Tibial nerve (tissue), 4 donors: Measurements from ENCODE around the gene UBE2D3. TPM values are rescaled to one million over a fixed set of nuclear protein-coding genes. Genes with fewer than 3 reads are reported as not detected.

ENCODE experiments used
- DNase-seq, 2 donors: peaks; one replicate each; pipeline ENCODE4 v3.0.0-alpha.2; 2019; ENCODE audit warnings: low spot score in 2 of 2
- H3K27ac ChIP-seq, 4 donors: fragments of 200-600 bp; sonication (generic) in 3 of 4; one replicate each; pipeline ENCODE4 v1.5.1; 2017 to 2019; ENCODE audit warnings: mild to moderate bottlenecking in 1 of 4
- H3K27me3 ChIP-seq, 2 donors: fragments of 200-600 bp; sonication (generic) in 1 of 2; one replicate each; pipeline versions ENCODE4 v1.5.1 to v1.6.0; 2017 to 2019
- H3K36me3 ChIP-seq, 3 donors: fragments of 200-600 bp; sonication (generic); one replicate each; pipeline ENCODE4 v1.5.1; 2018 to 2019
- H3K4me1 ChIP-seq, 4 donors: fragments of 200-600 bp; sonication (generic) in 3 of 4; one replicate each; pipeline ENCODE4 v1.5.1; 2017 to 2019
- H3K4me3 ChIP-seq, 4 donors: fragments of 200-600 bp; sonication (generic) in 3 of 4; one replicate each; pipeline ENCODE4 v1.5.1; 2017 to 2019; ENCODE audit warnings: mild to moderate bottlenecking in 1 of 4, moderate library complexity in 1 of 4
- H3K9me3 ChIP-seq, 4 donors: fragments of 200-600 bp; sonication (generic) in 3 of 4; one replicate each; pipeline ENCODE4 v1.5.1; 2017 to 2019
- EP300 ChIP-seq, 2 donors: sonication (generic); formaldehyde crosslinking; IDR thresholded peaks; one replicate each; pipeline ENCODE4 v1.6.1; 2017; ENCODE audit warnings: antibody characterized with exemption in 2 of 2, mild to moderate bottlenecking in 1 of 2
- POLR2A ChIP-seq, 2 donors: fragments of 450-650 bp; IDR thresholded peaks; one replicate each; pipeline ENCODE4 v1.6.1; 2017; ENCODE audit warnings: antibody characterized with exemption in 2 of 2, mild to moderate bottlenecking in 2 of 2, moderate library complexity in 2 of 2
- WGBS, 2 donors: methylation state at CpG; one replicate each; pipeline ENCODE4 v1.1.5; 2018; 5-methylcytosine and 5-hydroxymethylcytosine counted together
- total RNA-seq, 4 donors: library from RNA; depleted of rRNA; stranded (reverse); fragments of >200 nt; gene quantifications; one replicate each; pipeline ENCODE4 v1.1.0, GENCODE V29; 2016
- TF ChIP-seq, protein P1 (sequence below), 5 experiments: fragments of 200-600 bp in 3 of 5; fragments of 450-650 bp in 2 of 5; sonication (generic) in 3 of 5; IDR thresholded peaks; one replicate each; pipeline ENCODE4 v1.5.1; 2016 to 2019; ENCODE audit warnings: antibody characterized with exemption in 5 of 5, mild to moderate bottlenecking in 3 of 5, moderate library complexity in 2 of 5

Gene UBE2D3
- total RNA-seq, 4 donors from 2014 or later = 305 to 409 (median 347) TPM

DNA sequence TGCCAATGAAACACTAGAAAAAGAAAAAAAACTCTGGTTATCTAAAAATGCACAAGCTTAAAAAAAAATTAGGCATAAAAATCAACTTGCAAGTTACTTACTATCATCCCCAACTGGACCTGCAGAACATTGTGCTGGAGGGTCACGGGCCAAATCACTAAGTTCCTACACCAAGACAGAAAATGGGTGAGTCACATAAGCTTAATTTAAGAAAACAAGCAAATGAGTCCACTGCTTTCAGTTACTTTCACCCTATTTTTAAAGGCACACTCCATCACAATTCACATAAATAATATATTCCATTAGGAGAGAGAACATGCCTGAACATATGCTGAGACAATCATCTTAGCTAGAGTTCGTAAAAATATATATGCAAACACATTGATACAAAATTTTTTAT lies 17.7 kb downstream of the UBE2D3 start:
- no peaks in the 10 kb centered on the region for H3K27me3 ChIP-seq
- 87 to 89% methylated on average over 2 of the region's 2 CpGs for WGBS, 2 donors

DNA sequence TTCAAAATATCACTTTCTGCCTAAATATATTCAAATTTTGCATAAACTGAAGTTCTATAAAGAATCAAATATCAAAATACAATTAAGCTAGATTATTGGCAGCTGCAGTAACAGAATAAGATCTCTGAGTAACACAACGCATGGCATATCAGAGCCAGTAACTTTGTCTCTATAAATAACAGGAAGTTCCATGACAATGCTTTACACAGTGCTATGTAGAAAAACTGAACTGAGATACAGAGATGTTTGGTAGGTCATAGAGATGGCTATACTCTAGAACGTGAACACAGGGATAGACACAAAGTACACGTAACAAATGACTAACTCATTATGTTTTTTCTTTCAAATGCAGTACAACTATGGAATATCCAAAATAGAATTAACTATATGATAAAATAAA lies 18.2 kb downstream of the UBE2D3 start:
- whole genome bisulfite sequencing, 2 donors = 42 to 51% methylated on average over 3 of the region's 3 CpGs
- H3K4me1 ChIP-seq = peaks cover 0 to 90% (median 37%) of the 10 kb centered on the region in 4 donors
- peaks cover 0 to 27% (median 0%) of the 10 kb centered on the region in 3 donors for H3K36me3 ChIP-seq

More for the DNA sequence above, 17.7 kb downstream of the UBE2D3 start:
- no peak for DNase-seq
- no peak overlapping the region for H3K27ac ChIP-seq
- TF ChIP-seq, protein P1, sequence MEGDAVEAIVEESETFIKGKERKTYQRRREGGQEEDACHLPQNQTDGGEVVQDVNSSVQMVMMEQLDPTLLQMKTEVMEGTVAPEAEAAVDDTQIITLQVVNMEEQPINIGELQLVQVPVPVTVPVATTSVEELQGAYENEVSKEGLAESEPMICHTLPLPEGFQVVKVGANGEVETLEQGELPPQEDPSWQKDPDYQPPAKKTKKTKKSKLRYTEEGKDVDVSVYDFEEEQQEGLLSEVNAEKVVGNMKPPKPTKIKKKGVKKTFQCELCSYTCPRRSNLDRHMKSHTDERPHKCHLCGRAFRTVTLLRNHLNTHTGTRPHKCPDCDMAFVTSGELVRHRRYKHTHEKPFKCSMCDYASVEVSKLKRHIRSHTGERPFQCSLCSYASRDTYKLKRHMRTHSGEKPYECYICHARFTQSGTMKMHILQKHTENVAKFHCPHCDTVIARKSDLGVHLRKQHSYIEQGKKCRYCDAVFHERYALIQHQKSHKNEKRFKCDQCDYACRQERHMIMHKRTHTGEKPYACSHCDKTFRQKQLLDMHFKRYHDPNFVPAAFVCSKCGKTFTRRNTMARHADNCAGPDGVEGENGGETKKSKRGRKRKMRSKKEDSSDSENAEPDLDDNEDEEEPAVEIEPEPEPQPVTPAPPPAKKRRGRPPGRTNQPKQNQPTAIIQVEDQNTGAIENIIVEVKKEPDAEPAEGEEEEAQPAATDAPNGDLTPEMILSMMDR (IDR thresholded peaks at IDR 0.05) = no peak
- TF ChIP-seq EP300 (IDR thresholded peaks at IDR 0.05) = no peak
- peaks cover 0 to 93% (median 40%) of the 10 kb centered on the region in 4 donors for H3K4me1 ChIP-seq
- H3K36me3 ChIP-seq = peaks cover 0 to 22% (median 0%) of the 10 kb centered on the region in 3 donors
- no peaks in the 10 kb centered on the region for H3K9me3 ChIP-seq
- no peak overlapping the region for H3K4me3 ChIP-seq

DNA sequence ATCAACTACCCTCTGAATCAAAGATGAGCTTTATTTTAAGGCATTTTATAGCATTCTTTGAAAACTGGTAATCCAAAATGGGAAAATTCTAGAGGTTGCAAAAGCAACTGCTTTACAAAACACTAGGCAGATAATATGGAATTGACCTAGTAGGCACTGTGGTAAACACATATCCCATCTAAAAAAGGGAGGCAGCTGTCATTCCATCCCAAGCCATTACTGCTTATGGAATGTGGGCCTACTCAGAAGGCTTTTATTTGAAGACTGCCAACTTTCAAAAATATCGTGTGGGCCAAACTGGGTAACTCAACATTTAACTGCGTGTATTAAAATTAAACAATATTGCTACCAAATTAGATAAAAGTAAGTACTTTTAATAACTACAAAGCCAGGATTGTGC lies 19.3 kb downstream of the UBE2D3 start:
- 57 to 61% methylated on average over 2 of the region's 2 CpGs for WGBS, 2 donors
- no peak overlapping the region for H3K4me3 ChIP-seq
- no peaks in the 10 kb centered on the region for H3K27me3 ChIP-seq
- peaks cover 0 to 78% (median 33%) of the 10 kb centered on the region in 4 donors for H3K4me1 ChIP-seq
- H3K9me3 ChIP-seq = no peaks in the 10 kb centered on the region
- DNase-seq = no peak
- H3K27ac ChIP-seq = no peak overlapping the region
- peaks cover 0 to 37% (median 0%) of the 10 kb centered on the region in 3 donors for H3K36me3 ChIP-seq
- TF ChIP-seq, protein P1 (IDR thresholded peaks at IDR 0.05) = no peak
- TF ChIP-seq EP300 (IDR thresholded peaks at IDR 0.05) (no peak), POLR2A (IDR thresholded peaks at IDR 0.05) (no peak)

More for the DNA sequence above, 18.2 kb downstream of the UBE2D3 start:
- Histone ChIP-seq H3K27me3 (no peaks in the 10 kb centered on the region), H3K9me3 (no peaks in the 10 kb centered on the region), H3K4me3 (no peak overlapping the region), H3K27ac (no peak overlapping the region)
- TF ChIP-seq EP300 (IDR thresholded peaks at IDR 0.05) (no peak), POLR2A (IDR thresholded peaks at IDR 0.05) (no peak)
- TF ChIP-seq, protein P1 (IDR thresholded peaks at IDR 0.05) = no peak
- no peak for DNase-seq

DNA sequence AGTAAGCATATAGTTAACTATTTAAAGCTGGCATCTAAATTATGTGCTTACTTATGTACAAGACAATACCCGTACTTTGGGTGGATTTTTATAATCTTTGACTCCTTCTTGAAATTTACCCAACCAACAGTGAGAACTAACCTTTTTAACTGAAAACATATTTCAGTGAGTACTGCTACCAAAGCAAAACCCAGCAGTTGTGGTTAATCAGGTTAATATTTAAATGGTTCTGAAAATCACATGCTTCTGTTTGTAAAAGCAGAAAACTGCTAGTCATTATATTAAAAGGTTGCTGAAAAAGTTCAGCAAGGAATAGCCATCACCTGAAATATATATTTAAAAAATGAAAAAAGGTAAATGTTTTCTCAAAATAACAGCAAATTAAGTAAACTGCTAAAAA lies 20.0 kb downstream of the UBE2D3 start:
- TF ChIP-seq EP300 (IDR thresholded peaks at IDR 0.05) = no peak
- TF ChIP-seq POLR2A (IDR thresholded peaks at IDR 0.05) = no peak
- TF ChIP-seq, protein P1 (IDR thresholded peaks at IDR 0.05) = no peak
- Histone ChIP-seq H3K9me3 (no peaks in the 10 kb centered on the region), H3K27ac (no peak overlapping the region), H3K4me1 (peaks cover 0 to 72% (median 27%) of the 10 kb centered on the region in 4 donors), H3K36me3 (peaks cover 0 to 39% (median 0%) of the 10 kb centered on the region in 3 donors), H3K4me3 (no peak overlapping the region), H3K27me3 (no peaks in the 10 kb centered on the region)
- 36 to 41% methylated on average over 1 of the region's 1 CpG for WGBS, 2 donors
- DNase-seq = no peak

DNA sequence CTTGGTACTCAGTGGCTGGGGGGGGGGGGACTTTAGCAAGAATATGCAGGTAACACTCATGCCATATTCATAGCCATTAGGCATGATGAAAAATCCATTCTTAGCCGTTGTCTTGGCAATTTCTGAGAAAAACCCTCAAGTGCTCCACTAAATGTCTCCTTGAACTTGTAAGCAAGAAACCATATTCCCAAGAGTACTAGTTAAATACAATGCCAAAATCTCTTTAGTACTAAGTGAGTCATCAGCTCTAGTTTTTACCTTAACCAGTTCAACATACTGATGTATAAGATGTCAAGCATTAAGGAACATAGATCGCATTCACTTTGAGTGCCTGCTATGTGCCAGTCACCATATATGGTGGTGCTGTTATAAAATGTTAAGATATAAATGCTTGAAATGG lies 27.5 kb downstream of the UBE2D3 start:
- Histone ChIP-seq H3K4me1 (peaks cover 0 to 8% (median 0%) of the 10 kb centered on the region in 4 donors), H3K4me3 (no peak overlapping the region), H3K36me3 (peaks cover 0 to 76% (median 6%) of the 10 kb centered on the region in 3 donors), H3K27me3 (no peaks in the 10 kb centered on the region), H3K9me3 (no peaks in the 10 kb centered on the region), H3K27ac (no peak overlapping the region)
- no peak for DNase-seq
- TF ChIP-seq, protein P1 (IDR thresholded peaks at IDR 0.05) = no peak
- TF ChIP-seq POLR2A (IDR thresholded peaks at IDR 0.05) (no peak), EP300 (IDR thresholded peaks at IDR 0.05) (no peak)
- 79 to 93% methylated on average over 2 of the region's 2 CpGs for WGBS, 2 donors
